Placental pericyte (primary cell): ENCODE measurements around the gene ARHGDIA. TPM values are rescaled to one million over a fixed set of nuclear protein-coding genes. Genes with fewer than 3 reads are reported as not detected.

Source experiments
- total RNA-seq: library from RNA; depleted of rRNA; stranded (reverse); fragments of >200 nt; gene quantifications from 2 replicates; pipeline ENCODE4 v1.2.3, GENCODE V29; 2012

Gene ARHGDIA
- 139 and 275 TPM in 2 replicates for total RNA-seq

GRCh38 chr17:81870981-81871386, at the start of gene ARHGDIA:
ARHGDIA (minus strand) TSS chr17:81871337; CDS start chr17:81869930, 1,407 bp downstream.

GRCh38 chr17:81917565-81918332, 46.6 kb upstream of the ARHGDIA start, which contains the start of gene SIRT7:
SIRT7 (minus strand) TSS chr17:81918176; CDS start chr17:81918131, 45 bp downstream.

GRCh38 chr17:81911277-81911961, 40.3 kb upstream of the ARHGDIA start, which contains the start of gene PCYT2:
PCYT2 (minus strand) TSS chr17:81911399; CDS start chr17:81911355, 44 bp downstream.

GRCh38 chr17:81902023-81902652, 31.0 kb upstream of the ARHGDIA start, which contains the start of gene NPB:
NPB (plus strand) TSS chr17:81902238; CDS start chr17:81902278, 40 bp downstream.

GRCh38 chr17:81859906-81860755, 11.0 kb downstream of the ARHGDIA start, which contains the start of gene P4HB:
P4HB (minus strand) TSS chr17:81860535; CDS start chr17:81860471, 64 bp downstream.

GRCh38 chr17:81834831-81835267, 36.3 kb downstream of the ARHGDIA start, which contains the start of gene PPP1R27:
PPP1R27 (minus strand) TSS chr17:81835050; CDS start chr17:81834953, 97 bp downstream.

GRCh38 chr17:81833160-81833920, 37.8 kb downstream of the ARHGDIA start, which contains the start of gene MCRIP1:
MCRIP1 (minus strand) TSS chr17:81833291; CDS start chr17:81824506, 8,785 bp downstream.

Other genes starting within 250 kb of the ARHGDIA start
- gene NPLOC4, start 234.2 kb downstream of the ARHGDIA start, total RNA-seq = 91.7 and 127 TPM in 2 replicates
- gene TSPAN10, start 234.1 kb downstream of the ARHGDIA start, total RNA-seq = 1.4 and 12.0 TPM in 2 replicates
- gene PDE6G, start 214.8 kb downstream of the ARHGDIA start, total RNA-seq = not detected in 2 replicates
- gene OXLD1, start 204.7 kb downstream of the ARHGDIA start, total RNA-seq = 21.4 and 22.9 TPM in 2 replicates
- 8.5 and 8.7 TPM in 2 replicates for gene CCDC137, start 204.6 kb downstream of the ARHGDIA start, total RNA-seq
- gene ARL16, start 187.5 kb downstream of the ARHGDIA start, total RNA-seq = 20.1 and 33.8 TPM in 2 replicates
- 124 and 173 TPM in 2 replicates for gene HGS, start 187.3 kb downstream of the ARHGDIA start, total RNA-seq
- 14.4 and 23.9 TPM in 2 replicates for gene MRPL12, start 168.0 kb downstream of the ARHGDIA start, total RNA-seq
- gene SLC25A10, start 159.1 kb downstream of the ARHGDIA start, total RNA-seq = 4.2 and 29.5 TPM in 2 replicates
- gene GCGR, start 67.2 kb downstream of the ARHGDIA start, total RNA-seq = not detected in 2 replicates
- gene MCRIP1, start 38.0 kb downstream of the ARHGDIA start, total RNA-seq = 82.0 and 100 TPM in 2 replicates
- gene PPP1R27, start 36.3 kb downstream of the ARHGDIA start, total RNA-seq = not detected in 2 replicates
- gene P4HB, start 10.8 kb downstream of the ARHGDIA start, total RNA-seq = 1,222 and 4,245 TPM in 2 replicates
- gene ALYREF, start 20.2 kb upstream of the ARHGDIA start, total RNA-seq = 94.3 and 166 TPM in 2 replicates
- 102 and 118 TPM in 2 replicates for gene ANAPC11, start 20.4 kb upstream of the ARHGDIA start, total RNA-seq
- gene NPB, start 30.9 kb upstream of the ARHGDIA start, total RNA-seq = under 0.01 and 0.66 TPM in 2 replicates
- 48.7 and 78.1 TPM in 2 replicates for gene PCYT2, start 40.1 kb upstream of the ARHGDIA start, total RNA-seq
- 23.9 and 26.7 TPM in 2 replicates for gene SIRT7, start 46.8 kb upstream of the ARHGDIA start, total RNA-seq
- 31.6 and 48.1 TPM in 2 replicates for gene MAFG, start 56.4 kb upstream of the ARHGDIA start, total RNA-seq
- gene PYCR1, start 66.0 kb upstream of the ARHGDIA start, total RNA-seq = 99.9 and 225 TPM in 2 replicates
- not detected in 2 replicates for gene MYADML2, start 75.9 kb upstream of the ARHGDIA start, total RNA-seq
- gene NOTUM, start 89.8 kb upstream of the ARHGDIA start, total RNA-seq = 0.29 and 0.66 TPM in 2 replicates
- 31.4 and 38.1 TPM in 2 replicates for gene ASPSCR1, start 106.3 kb upstream of the ARHGDIA start, total RNA-seq
- 22.5 and 48.7 TPM in 2 replicates for gene CENPX, start 151.5 kb upstream of the ARHGDIA start, total RNA-seq
- 14.9 and 30.1 TPM in 2 replicates for gene LRRC45, start 152.0 kb upstream of the ARHGDIA start, total RNA-seq
- gene RAC3, start 160.3 kb upstream of the ARHGDIA start, total RNA-seq = 7.9 and 9.2 TPM in 2 replicates
- gene DCXR, start 166.4 kb upstream of the ARHGDIA start, total RNA-seq = 32.2 and 43.5 TPM in 2 replicates
- gene RFNG, start 180.5 kb upstream of the ARHGDIA start, total RNA-seq = 44.1 and 76.8 TPM in 2 replicates
- gene GPS1, start 180.6 kb upstream of the ARHGDIA start, total RNA-seq = 110 and 187 TPM in 2 replicates
- gene DUS1L, start 194.5 kb upstream of the ARHGDIA start, total RNA-seq = 74.6 and 105 TPM in 2 replicates
- gene FASN, start 226.9 kb upstream of the ARHGDIA start, total RNA-seq = 165 and 359 TPM in 2 replicates